Loucy (cell line): ENCODE data around the gene HAO2.

ENCODE experiments used
- EZH2phosphoT487 ChIP-seq: fragments of 200-600 bp; IDR thresholded peaks from 2 replicates; pipeline ENCODE4 v1.6.1; 2018; ENCODE audit warnings: antibody characterized with exemption, mild to moderate bottlenecking, moderate library complexity, borderline replicate concordance
- TF ChIP-seq, protein P1 (sequence below): fragments of 200-600 bp; sonication (generic); conservative IDR thresholded peaks from 2 replicates; pipeline ENCODE4 v1.5.1; 2014; ENCODE audit warnings: mild to moderate bottlenecking, antibody characterized with exemption, low read length

DNA sequence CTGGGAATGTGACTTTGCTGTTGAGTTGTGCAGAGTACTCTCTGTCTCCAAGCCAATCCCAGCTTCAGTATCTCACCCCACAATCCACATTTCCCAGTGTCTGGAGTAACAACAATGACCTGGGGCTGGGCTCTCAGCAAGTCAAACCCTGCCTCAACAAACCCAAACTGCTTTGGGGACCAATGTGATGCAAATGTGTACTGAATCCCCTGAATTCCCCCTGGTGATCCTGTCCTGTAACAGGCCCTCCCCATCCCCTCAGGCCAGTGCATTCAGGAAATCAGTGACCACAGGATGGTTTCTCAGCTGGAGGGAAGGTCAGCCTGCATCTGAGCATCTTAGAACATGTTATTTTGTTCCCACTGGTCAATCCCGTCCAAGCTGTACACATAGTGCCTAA is 36.7 kb upstream of the HAO2 start:
- TF ChIP-seq, protein P1, sequence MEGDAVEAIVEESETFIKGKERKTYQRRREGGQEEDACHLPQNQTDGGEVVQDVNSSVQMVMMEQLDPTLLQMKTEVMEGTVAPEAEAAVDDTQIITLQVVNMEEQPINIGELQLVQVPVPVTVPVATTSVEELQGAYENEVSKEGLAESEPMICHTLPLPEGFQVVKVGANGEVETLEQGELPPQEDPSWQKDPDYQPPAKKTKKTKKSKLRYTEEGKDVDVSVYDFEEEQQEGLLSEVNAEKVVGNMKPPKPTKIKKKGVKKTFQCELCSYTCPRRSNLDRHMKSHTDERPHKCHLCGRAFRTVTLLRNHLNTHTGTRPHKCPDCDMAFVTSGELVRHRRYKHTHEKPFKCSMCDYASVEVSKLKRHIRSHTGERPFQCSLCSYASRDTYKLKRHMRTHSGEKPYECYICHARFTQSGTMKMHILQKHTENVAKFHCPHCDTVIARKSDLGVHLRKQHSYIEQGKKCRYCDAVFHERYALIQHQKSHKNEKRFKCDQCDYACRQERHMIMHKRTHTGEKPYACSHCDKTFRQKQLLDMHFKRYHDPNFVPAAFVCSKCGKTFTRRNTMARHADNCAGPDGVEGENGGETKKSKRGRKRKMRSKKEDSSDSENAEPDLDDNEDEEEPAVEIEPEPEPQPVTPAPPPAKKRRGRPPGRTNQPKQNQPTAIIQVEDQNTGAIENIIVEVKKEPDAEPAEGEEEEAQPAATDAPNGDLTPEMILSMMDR = no peak
- no peak for TF ChIP-seq EZH2phosphoT487
